ENCODE measurements around the gene DENND5A.

DNA sequence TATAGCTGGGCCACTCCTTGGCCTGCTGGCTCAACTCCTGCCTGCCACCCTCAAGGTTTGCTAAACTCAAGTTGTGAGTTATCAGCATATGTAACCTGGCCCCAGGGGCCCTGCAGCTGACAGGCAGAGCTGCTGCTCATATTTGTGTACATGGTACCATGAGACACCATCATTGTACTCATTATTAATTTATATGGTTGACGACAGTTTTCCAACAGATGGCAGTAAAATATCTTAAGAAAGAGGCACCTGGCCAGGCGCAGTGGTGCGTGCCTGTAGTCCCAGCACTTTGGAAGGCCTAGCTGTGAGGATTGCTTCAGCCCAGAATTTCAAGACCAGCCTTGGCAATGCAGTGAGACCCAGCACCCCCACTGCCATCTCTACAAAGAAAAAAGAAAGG is 11.4 kb upstream of the DENND5A start:
- TF ChIP-seq, protein P1, sequence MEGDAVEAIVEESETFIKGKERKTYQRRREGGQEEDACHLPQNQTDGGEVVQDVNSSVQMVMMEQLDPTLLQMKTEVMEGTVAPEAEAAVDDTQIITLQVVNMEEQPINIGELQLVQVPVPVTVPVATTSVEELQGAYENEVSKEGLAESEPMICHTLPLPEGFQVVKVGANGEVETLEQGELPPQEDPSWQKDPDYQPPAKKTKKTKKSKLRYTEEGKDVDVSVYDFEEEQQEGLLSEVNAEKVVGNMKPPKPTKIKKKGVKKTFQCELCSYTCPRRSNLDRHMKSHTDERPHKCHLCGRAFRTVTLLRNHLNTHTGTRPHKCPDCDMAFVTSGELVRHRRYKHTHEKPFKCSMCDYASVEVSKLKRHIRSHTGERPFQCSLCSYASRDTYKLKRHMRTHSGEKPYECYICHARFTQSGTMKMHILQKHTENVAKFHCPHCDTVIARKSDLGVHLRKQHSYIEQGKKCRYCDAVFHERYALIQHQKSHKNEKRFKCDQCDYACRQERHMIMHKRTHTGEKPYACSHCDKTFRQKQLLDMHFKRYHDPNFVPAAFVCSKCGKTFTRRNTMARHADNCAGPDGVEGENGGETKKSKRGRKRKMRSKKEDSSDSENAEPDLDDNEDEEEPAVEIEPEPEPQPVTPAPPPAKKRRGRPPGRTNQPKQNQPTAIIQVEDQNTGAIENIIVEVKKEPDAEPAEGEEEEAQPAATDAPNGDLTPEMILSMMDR (conservative IDR thresholded peaks at IDR 0.05 in 1 of 2, IDR thresholded peaks at IDR 0.05 in 1 of 2; ENCODE audit: low read depth in 1 of 2, low read length in 2 of 2): no peak
- TF ChIP-seq EZH2 (IDR thresholded peaks at IDR 0.05; ENCODE audit: low read length, missing control alignments): no peak
